RPMI7951 (cell line): ENCODE data around the gene OASL. TPM values are rescaled to one million over a fixed set of nuclear protein-coding genes. Genes with fewer than 3 reads are reported as not detected.

ENCODE experiments used
- DNase-seq: peaks from one replicate; pipeline ENCODE4 v3.0.0-alpha.2; 2012; ENCODE audit warnings: low read depth
- total RNA-seq: library from RNA; depleted of rRNA; stranded (reverse); fragments of >200 nt; shearing (Covaris generic); gene quantifications from 2 replicates; pipeline ENCODE4 v1.2.3, GENCODE V29; 2014

The OASL gene
- total RNA-seq, 1 experiment from 2014 or later: 2.9 TPM

DNA sequence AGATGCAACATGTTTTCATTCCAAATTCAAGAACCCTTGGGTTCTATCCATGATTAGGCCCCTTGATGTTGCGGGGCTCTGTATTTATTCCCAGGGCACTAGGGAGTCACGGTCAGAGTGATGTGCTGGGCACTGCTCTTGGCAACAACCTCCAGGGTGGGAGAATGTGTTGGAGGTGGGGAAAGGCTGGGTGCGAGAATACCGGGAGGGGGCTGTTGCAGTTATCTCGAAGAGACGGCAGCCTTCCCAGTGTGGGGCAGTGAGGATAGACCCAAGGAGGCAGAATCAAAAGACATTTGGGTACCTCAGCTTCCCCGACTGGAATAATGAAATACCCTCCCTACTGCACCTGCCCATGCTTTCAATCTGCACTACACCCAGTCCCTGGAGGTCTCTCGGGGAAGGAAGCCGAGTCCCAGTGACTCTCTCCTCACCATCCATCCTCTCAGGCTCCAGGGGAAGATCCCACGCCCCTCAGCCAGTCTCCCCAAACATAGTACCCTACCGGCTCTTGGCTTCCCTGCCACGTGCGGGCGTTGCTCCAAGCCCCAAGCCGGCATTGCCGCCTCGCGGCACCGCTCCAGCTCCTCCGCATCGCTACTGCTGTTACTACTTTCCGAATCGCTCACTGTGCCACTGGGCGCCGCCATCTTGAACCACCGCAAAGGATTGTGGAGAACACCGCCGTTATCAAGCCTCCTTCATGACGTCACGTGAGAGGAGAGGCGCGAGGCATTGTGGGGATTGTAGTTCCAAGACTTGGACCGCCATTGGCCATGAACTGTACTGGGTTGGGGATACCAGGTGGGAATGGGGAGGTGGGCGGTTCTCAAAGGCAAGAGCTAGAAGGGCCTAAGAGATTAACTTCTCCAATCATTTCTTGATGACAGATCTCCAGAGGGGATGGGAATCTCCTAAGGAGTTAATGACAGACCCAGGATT is 22.9 kb downstream of the OASL start, which contains the start of gene C12orf43:
TSS of gene C12orf43 (minus strand) at position 663 of the 942 bp plus-strand sequence. CDS start at position 650, 13 bp downstream.
- DNase-seq: peak; percentile 84

DNA sequence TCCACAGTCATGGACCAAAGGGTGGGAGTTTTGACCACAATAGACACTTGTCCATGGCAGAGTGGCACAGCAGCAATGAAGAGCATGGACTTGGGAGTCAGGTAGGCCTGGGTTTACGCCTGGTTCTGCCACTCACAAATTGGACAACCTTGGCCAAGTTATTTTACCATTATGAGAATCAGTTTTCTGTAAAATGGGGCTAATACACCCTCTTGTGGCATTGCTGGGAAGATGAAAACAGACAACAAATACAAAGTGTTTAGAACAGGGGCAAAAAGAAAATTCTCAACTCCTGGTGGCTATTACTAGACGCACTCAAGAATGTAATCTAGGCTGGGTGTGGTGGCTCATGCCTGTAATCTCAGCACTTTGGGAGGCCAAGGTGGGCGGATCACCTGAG is 25.3 kb downstream of the OASL start:
- DNase-seq: no peak

DNA sequence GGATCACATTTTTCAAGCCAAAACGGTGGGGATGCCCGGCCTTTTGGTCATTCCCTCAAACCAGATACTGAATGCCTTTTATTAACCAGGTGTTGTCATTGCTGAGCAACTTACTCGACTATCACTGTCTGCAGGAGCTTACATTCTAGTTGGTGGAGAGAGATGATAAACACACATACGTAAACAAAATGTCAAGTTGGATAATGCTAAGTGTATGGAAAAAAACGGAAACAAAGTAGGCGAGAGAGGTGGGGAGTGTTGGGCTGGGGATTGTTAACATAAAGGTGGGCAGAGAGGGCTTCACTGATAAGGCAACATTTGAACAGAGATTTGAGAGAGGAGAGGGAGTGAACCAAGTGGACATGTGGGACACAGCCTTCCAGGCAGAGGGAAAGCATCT is 27.2 kb downstream of the OASL start:
- DNase-seq: no peak

DNA sequence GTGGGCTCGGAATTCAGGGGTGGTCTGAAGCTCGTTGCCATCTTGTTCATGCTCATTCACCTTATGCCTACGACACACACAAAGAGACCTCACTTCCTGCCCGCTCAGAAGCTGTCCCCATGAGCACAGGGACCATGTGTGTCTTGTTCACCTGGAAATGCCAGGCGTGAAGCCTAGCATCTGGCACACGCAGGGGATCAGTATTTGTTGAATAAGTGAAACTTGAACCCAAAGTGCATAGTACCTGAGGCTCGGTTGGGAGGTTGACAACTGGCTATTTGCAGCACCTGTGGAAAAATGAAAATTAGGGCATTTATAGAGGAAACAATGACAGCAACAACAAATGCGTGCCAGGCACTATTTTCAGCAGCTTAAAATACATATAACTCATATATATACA is 28.2 kb downstream of the OASL start:
- no peak for DNase-seq

DNA sequence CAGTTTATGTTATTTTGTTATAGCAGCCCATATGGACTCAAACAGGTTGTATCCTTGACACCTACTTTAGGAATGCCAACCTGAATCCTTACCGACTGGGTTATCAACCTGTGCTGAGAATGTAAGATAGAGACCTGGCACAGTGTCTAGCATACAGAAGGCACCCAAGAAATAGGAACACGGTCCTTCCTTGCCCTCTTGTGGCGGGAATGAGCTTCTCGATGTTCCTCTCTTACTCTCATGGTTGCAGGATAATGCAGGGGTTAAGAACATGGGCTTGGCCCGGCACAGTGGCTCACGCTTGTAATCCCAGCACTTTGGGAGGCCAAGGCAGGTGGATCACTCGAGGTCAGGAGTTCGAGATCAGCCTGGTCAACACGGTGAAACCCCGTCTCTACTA is 29.3 kb downstream of the OASL start:
- peak; percentile 22 for DNase-seq

DNA sequence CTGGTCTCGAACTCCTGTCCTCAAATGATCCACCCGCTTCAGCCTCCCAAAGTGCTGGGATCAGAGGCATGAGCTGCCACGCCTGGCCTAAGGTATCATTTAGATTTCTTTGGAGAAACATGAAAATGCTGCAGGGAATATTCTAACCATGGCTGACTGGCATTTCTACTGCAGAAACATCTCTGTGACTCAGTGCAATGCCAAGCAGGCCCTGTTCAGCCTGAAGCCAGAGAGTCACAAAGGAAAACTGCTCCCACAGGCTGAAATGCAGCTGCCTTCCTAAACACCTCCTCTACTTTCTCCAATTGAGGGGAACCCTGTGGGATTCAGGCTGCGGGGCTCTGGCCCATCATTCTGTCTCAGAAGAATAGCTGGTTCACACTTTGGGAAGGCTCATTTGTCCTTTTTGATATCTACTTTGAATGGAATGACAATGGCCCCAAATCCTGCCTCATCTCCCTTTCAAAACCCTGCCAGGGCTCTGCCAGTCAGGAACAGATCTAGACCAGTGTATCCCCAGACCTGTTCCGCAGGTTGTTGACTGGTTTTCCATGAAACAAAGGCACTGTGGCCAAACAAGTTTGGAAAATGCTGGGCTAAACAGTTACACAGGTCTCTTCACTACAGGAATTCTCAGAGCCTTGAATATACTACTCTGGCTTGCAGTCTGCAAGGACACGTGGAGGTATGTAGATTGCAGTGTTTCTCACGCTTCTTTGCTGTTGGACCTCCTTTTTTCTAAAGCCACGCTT is 30.5 kb downstream of the OASL start:
- DNase-seq: no peak

DNA sequence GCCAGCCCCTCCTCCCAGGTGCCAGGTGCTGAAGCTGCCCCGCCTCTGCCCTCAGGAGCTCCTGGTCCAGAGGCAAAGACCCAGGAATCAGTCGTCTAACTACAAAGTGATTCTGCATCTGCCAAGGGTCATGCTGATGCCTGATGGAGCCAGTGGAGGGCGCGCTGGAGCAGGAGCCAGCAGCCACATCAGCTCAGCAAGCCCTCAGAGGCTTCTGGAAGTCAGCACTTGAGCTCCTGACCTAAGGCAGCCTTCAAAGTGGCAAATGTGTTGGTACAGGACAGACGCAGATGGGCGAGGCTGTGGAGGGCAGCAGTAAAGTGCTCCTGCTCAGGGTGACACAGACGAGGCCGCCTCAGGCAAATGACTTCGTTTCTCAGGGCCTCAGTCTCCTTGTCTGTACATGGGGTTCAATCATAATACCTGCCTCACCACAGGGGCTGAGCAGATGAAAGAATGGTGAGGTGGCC is 33.7 kb downstream of the OASL start:
- peak; percentile 15 for DNase-seq

DNA sequence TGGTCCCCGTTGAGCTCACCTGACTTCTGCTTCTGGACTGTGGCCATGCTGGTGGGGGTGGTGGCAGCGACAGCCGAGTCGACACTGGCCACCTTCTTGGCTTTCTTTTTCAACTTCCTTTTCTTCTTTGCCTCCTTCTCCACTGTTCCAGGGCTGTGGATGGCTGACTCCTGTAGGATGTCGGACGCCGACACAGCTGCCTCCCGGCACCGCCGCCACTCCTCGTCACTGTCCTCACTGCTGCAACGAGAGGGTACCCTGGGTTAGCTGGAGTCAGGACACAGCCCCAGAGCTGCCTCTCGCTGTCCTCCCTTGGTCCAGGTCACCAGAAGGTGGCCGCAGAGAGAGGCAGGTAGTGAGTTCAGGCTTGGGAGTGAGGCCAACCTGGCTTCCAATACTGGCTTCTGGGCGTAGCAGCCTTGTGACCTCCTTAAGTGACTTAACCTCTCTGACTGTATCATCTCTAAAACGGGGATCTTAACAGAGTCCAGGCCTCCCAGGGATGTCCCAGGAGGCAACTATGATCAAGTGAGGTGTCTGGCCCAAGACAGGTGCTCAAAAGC is 34.7 kb downstream of the OASL start:
- no peak for DNase-seq

DNA sequence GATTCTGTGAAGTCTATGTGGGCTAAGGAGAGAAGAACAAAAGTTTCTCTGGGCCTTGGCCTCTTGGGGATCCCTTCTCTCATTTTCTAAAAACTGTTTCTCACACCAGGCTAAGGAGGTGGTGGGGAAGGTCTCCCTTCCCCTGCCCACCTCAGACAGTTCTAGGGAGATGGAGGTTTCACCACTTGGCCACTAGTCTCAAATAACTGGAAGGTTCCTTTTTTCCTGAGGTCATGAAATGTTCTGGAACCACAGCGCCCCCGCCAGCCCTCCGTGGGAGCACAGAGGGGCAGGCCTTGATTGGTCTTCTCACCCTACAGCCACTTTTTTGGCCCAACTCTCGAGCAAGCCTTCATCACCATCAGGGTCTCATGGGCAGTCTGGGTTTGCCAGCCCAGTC is 35.4 kb downstream of the OASL start:
- DNase-seq: no peak

DNA sequence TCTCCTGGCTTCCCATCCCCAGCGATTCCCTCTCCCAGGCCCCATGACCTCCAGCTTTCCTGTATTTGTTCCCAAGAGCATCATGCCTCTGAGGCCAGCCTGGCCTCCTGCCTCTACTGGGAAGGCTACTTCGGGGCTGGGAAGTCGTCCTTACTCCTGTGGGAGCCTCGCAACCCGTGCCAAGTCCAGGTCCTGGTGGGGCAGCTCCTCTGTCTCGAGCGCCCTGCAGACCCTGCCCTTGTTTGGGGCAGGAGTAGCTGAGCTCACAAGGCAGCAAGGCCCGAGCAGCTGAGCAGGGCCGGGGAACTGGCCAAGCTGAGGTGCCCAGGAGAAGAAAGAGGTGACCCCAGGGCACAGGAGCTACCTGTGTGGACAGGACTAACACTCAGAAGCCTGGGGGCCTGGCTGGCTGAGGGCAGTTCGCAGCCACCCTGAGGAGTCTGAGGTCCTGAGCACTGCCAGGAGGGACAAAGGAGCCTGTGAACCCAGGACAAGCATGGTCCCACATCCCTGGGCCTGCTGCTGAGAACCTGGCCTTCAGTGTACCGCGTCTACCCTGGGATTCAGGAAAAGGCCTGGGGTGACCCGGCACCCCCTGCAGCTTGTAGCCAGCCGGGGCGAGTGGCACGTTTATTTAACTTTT is 37.1 kb downstream of the OASL start:
- DNase-seq: no peak

DNA sequence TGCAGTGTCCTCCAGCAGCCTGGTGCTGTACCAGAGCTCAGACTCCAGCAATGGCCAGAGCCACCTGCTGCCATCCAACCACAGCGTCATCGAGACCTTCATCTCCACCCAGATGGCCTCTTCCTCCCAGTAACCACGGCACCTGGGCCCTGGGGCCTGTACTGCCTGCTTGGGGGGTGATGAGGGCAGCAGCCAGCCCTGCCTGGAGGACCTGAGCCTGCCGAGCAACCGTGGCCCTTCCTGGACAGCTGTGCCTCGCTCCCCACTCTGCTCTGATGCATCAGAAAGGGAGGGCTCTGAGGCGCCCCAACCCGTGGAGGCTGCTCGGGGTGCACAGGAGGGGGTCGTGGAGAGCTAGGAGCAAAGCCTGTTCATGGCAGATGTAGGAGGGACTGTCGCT is 38.0 kb downstream of the OASL start:
- no peak for DNase-seq

DNA sequence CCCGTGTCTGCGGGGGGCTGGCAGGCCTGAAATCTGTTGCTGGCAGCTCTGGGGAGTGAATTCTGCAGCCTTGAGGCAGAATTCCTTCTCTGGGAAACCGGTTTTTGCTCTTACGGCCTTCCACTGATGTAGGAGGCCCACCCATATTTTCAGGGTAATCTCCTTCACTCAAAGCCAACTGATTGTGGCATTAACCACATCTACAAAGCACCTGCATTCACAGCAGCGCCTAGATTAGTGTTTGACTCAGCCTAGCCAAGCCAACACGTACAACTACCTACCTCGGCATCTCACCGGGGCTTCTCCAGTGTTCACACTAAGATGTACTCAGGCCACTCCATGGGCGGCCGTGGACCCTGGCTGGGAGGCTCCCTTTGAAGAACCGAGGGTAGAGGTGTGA is 38.5 kb downstream of the OASL start:
- no peak for DNase-seq

DNA sequence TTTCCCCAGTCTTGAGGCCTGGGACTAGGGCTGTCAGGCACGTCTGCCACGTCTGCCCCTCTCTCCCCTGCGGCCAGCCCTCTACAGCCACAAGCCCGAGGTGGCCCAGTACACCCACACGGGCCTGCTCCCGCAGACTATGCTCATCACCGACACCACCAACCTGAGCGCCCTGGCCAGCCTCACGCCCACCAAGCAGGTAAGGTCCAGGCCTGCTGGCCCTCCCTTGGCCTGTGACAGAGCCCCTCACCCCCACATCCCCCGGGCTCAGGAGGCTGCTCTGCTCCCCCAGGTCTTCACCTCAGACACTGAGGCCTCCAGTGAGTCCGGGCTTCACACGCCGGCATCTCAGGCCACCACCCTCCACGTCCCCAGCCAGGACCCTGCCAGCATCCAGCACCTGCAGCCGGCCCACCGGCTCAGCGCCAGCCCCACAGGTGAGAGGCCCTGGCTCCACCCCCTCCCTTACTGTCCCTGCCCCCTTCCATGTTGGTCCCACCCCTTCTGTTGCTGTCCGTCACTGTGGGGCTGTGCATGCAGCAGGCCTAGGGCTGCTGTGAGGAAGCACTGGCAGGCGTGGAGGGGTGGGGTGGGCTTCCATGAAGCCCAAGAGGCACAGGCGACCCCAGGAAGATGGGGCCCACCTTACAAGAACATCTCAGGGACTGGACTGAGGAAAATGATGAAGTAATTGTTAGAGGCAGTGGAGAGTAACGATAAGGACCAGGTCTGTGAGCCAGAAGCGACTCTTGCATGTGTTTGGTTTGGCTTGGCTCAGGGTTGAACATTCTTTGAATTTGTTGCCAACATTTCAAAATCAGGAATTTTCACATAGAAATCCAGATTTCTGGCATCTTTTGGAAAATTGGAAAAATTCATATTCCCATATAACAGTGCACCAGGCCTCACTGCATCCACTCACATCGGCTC is 39.6 kb downstream of the OASL start:
- DNase-seq: no peak

DNA sequence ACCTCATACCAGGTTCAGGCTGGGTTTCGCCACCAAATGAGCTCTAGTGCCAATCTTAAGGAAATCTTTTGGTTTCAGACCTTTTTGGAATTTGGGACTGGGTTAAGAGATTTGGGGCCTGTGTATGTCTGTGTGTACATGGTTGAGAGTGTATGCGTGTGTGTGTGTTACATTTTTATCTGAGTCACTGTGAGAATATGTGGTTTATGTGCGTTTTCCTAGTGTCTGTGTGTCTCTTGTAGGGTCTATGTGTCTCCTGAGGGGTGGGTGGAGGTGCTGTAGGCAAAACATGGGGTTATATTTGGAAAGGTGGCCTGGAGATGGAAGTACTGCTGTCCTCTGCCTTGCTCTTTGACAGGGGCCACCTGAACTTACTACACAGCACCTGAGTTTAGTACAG is 40.6 kb downstream of the OASL start:
- no peak for DNase-seq

DNA sequence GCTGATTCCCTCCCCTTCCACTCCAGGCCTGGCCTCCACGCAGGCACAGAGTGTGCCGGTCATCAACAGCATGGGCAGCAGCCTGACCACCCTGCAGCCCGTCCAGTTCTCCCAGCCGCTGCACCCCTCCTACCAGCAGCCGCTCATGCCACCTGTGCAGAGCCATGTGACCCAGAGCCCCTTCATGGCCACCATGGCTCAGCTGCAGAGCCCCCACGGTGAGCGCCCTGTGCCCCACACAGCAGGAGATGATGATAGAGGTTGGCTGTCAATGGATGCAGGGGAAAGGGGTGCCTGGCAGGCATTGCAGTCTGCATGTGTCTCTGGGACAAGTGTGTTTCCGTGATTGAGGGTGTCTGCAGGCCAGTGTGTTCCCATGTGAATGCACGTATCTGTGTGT is 41.6 kb downstream of the OASL start:
- DNase-seq: no peak

DNA sequence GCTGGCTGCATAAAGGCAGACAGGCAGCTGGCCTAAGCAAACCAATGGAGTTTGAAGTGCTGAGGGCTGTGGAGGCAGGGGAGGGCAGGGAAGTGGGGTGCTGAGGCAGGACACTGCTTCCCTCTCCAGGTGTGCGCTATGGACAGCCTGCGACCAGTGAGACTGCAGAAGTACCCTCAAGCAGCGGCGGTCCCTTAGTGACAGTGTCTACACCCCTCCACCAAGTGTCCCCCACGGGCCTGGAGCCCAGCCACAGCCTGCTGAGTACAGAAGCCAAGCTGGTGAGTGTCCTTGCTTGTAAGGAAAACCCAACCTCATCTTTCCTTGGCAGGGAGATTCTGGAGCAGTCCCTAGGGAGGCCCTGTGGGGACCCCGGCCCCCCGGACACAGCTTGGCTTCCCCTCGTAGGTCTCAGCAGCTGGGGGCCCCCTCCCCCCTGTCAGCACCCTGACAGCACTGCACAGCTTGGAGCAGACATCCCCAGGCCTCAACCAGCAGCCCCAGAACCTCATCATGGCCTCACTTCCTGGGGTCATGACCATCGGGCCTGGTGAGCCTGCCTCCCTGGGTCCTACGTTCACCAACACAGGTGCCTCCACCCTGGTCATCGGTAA is 42.8 kb downstream of the OASL start:
- no peak for DNase-seq

DNA sequence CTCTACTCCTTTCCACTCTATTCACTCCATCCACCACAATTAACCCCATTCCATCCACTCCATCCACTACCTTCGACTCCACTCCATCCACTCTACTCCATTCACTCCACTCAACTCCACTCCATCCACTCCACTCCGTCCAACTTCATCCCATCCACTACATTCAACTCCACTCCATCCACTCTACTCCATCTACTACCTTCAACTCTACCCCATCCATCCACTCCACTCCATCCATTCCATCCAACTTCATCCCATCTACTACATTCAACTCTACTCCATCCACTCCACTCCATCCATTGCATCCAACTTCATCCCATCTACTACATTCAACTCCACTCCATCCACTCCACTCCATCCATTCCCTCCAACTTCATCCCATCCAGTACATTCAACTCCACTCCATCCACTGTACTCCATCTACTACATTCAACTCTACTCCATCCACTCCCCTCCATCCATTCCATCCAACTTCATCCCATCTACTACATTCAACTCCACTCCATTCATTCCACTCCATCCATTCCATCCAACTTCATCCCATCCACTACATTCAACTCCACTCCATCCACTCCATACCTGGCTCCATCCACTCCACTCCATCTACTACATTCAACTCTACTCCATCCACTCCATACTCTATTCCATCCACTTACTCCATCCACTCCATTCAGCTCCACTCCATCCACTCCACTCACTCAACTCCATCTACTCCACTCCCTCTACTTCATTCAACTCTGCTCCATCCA is 44.3 kb downstream of the OASL start:
- peak; percentile 7 for DNase-seq

DNA sequence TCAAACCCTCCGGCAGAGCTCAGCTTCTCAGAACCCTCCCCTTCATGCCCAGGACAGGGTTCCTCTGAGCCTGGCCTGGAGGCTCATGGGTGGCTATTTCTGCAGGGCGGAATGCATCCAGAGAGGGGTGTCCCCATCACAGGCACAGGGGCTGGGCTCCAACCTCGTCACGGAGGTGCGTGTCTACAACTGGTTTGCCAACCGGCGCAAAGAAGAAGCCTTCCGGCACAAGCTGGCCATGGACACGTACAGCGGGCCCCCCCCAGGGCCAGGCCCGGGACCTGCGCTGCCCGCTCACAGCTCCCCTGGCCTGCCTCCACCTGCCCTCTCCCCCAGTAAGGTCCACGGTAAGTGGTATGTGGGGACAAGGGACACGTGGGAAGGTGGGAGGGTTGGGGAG is 45.0 kb downstream of the OASL start:
- no peak for DNase-seq

DNA sequence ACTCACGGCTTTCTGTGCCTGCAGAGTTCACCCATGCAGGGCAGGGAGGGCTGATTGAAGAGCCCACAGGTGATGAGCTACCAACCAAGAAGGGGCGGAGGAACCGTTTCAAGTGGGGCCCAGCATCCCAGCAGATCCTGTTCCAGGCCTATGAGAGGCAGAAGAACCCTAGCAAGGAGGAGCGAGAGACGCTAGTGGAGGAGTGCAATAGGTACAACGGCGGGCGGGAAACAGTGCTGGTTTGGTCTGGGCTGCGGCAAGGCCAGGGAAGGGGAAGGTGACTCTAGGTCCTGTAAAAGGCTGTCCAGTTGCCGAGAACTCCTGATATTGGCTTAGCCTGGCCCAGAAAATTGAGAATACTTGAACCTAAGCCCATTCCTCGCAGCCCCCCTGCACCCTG is 45.5 kb downstream of the OASL start:
- no peak for DNase-seq

DNA sequence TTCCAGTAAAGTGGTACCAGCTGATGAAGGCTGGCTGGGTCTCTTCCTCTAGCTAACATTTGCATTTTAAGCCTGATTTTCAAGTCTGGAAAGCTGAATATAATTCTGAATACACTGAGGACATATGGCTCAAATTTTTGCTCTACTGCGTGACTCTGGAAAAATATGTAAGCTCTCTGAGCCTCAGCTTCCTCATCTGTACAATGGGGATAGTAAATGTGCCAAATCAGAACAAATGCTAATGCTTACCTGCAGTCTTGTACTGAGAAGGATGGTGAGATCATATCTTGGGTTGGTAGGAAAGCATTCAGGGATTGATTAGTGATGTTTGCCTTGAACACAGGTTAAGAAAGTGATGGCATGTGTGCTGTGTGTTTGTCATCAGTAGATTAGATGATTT is 46.1 kb downstream of the OASL start:
- DNase-seq: no peak
